ENCODE data around the gene SACM1L. TPM values are rescaled to one million over a fixed set of nuclear protein-coding genes. Genes with fewer than 3 reads are reported as not detected.
A peak's percentile ranks its signal among the peaks of the same experiment; 100 is the strongest.
"Not testable (repeated sequence)": the region's sequence is repeated elsewhere in the genome, so short reads cannot be mapped to it uniquely, and the experiment has no call there.

Gene SACM1L
- total RNA-seq, 1 donor from 2014 or later, result 26.6 TPM

DNA sequence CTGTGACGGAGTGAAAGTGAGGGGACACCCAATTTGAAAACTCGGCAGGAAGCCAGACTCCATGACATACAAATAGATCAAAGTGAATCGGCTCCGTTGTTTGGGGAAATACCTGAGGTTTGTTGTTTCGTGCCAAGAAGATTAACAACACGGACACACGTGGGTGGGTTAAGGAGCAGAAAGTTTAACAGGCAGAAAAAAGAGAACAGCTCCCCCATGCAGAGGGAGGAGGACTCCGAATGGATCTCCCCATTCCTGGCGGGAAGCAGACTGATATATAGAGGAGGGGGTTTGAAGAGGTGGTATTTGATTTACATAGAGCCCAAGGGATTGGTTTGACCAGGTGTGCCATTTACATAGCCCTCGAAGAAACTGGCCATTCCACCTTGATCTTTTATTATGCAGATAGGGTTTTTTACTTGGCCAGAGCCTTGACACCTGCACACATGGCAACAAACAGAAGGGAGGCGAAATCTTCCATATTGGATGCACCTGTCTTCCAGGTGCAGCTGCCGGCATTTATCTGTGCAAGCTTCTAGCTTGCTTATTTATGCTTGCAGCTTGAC, 4.8 kb upstream of the SACM1L start:
- no peak for TF ChIP-seq CTCF (IDR thresholded peaks at IDR 0.05; ENCODE audit: insufficient read depth, low read length, severe bottlenecking)
- no peak for FAIRE-seq

DNA sequence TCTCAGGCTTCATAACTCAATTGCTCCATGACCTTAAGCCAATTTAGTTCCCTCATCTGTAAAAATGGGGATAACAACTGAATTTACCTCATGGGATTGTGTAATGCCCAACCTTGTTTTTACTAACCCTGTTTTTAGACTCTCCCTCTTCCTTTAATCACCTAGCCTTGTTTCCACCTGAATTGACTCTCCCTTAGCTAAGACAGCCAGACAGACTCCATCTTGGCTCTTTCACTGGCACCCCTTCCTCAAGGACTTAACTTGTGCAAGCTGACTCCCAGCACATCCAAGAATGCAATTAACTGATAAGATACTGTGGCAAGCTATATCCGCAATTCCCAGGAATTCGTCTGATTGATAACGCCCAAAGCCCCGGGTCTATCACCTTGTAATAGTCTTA, 3.5 kb upstream of the SACM1L start:
- not testable (repeated sequence) for H3K27me3 ChIP-seq (ENCODE audit: control insufficient read depth, insufficient read depth, low read length); H3K4me3 ChIP-seq (ENCODE audit: low read depth, low read length); H3K36me3 ChIP-seq (ENCODE audit: control insufficient read depth, insufficient read depth, low read length); FAIRE-seq; DNase-seq (ENCODE audit: low read depth)

More for the DNA sequence above, 4.8 kb upstream of the SACM1L start:
- H3K27me3 ChIP-seq (ENCODE audit: control insufficient read depth, insufficient read depth, low read length), result no peaks in the 10 kb centered on the region
- H3K36me3 ChIP-seq (ENCODE audit: control insufficient read depth, insufficient read depth, low read length), result no peaks in the 10 kb centered on the region
- H3K4me3 ChIP-seq (ENCODE audit: low read depth, low read length), result no peak overlapping the region
- DNase-seq (ENCODE audit: low read depth), result no peak

- H3K36me3 ChIP-seq (ENCODE audit: control insufficient read depth, insufficient read depth, low read length), result no peaks in the 10 kb centered on the region
- no peak for DNase-seq (ENCODE audit: low read depth)
- no peak for FAIRE-seq
- no peak overlapping the region for H3K4me3 ChIP-seq (ENCODE audit: low read depth, low read length)
- H3K27me3 ChIP-seq (ENCODE audit: control insufficient read depth, insufficient read depth, low read length), result no peaks in the 10 kb centered on the region
- TF ChIP-seq CTCF (IDR thresholded peaks at IDR 0.05; ENCODE audit: insufficient read depth, low read length, severe bottlenecking), result no peak
Measured at GRCh38 chr3:45686850-45687249, 2.3 kb upstream of the SACM1L start.

- Histone ChIP-seq H3K27me3 (ENCODE audit: control insufficient read depth, insufficient read depth, low read length) (no peaks in the 10 kb centered on the region), H3K36me3 (ENCODE audit: control insufficient read depth, insufficient read depth, low read length) (no peaks in the 10 kb centered on the region), H3K4me3 (ENCODE audit: low read depth, low read length) (peak overlapping the region; percentile 27)
- no peak for FAIRE-seq
- no peak for DNase-seq (ENCODE audit: low read depth)
- TF ChIP-seq CTCF (IDR thresholded peaks at IDR 0.05; ENCODE audit: insufficient read depth, low read length, severe bottlenecking), result no peak
Measured at GRCh38 chr3:45687828-45688193, 1.4 kb upstream of the SACM1L start.

DNA sequence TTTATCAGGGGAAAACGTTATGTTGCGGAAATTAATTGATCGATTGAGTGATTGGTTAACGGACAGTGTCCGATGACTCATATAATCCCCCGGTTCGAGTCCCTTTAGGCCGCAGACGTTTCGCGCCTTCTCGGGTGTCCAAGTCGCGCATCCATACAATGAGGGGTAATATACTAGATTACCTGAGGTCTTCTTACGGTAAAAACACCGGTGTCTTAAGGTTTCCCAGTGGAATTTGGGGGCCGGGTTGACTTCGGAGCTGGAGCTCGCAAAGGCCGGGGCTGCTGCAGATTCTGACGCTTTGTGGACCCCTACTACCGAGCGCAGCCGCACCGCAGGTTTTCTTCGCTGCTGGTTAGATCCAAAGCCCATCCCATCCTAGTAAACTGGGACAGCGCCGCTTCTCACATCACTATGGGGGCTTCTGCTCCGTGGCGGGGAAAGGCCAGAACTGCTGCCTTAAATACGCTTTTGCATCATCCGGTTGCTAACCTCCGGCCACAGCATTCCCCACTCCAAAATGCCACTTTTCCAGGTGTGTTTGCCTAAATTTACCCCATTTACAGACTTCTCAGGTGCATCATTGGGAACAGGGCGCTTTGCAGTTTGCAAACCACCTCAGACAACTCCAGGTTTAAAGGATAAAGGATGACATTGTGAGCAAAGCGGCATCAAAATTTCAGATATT, 858 bp upstream of the SACM1L start:
- Histone ChIP-seq H3K36me3 (ENCODE audit: control insufficient read depth, insufficient read depth, low read length) (no peaks in the 10 kb centered on the region), H3K4me3 (ENCODE audit: low read depth, low read length) (peak overlapping the region; percentile 27), H3K27me3 (ENCODE audit: control insufficient read depth, insufficient read depth, low read length) (no peaks in the 10 kb centered on the region)
- DNase-seq (ENCODE audit: low read depth), result no peak
- TF ChIP-seq CTCF (IDR thresholded peaks at IDR 0.05; ENCODE audit: insufficient read depth, low read length, severe bottlenecking), result no peak
- no peak for FAIRE-seq

GRCh38 chr3:45689787-45690145, 570 bp downstream of the SACM1L start:
- FAIRE-seq (no peak), DNase-seq (ENCODE audit: low read depth) (peak; percentile 17)
- Histone ChIP-seq H3K4me3 (ENCODE audit: low read depth, low read length) (peak overlapping the region; percentile 70), H3K36me3 (ENCODE audit: control insufficient read depth, insufficient read depth, low read length) (no peaks in the 10 kb centered on the region), H3K27me3 (ENCODE audit: control insufficient read depth, insufficient read depth, low read length) (no peaks in the 10 kb centered on the region)
- no peak for TF ChIP-seq CTCF (IDR thresholded peaks at IDR 0.05; ENCODE audit: insufficient read depth, low read length, severe bottlenecking)
